Right atrium auricular region (tissue), 2 donors: ENCODE results near the gene FGA. TPM values are rescaled to one million over a fixed set of nuclear protein-coding genes. Genes with fewer than 3 reads are reported as not detected.
A peak's percentile ranks its signal among the peaks of the same experiment; 100 is the strongest.

Source experiments
- DNase-seq: peaks from one replicate; pipeline ENCODE4 v3.0.0-alpha.2; 2019; ENCODE audit warnings: low spot score
- H3K27ac ChIP-seq, 2 donors: fragments of 200-600 bp; sonication (generic); 1 replicate in 1 of 2; 2 replicates in 1 of 2; pipeline ENCODE4 v1.5.1; 2016 to 2019
- H3K27me3 ChIP-seq, 2 donors: fragments of 200-600 bp; sonication (generic); one replicate each; pipeline versions ENCODE4 v1.5.1 to v1.6.0; 2017 to 2019
- H3K36me3 ChIP-seq: fragments of 200-600 bp; sonication (generic); one replicate; pipeline ENCODE4 v1.5.1; 2016
- H3K4me1 ChIP-seq, 2 donors: fragments of 200-600 bp; sonication (generic); one replicate each; pipeline versions ENCODE4 v1.5.1 to v1.6.0; 2017 to 2019
- H3K4me3 ChIP-seq, 2 donors: fragments of 200-600 bp; sonication (generic); 1 replicate in 1 of 2; 2 replicates in 1 of 2; pipeline ENCODE4 v1.5.1; 2017 to 2019; ENCODE audit warnings: mild to moderate bottlenecking in 1 of 2, moderate library complexity in 1 of 2
- H3K9me3 ChIP-seq, 2 donors: fragments of 200-600 bp; sonication (generic); one replicate each; pipeline ENCODE4 v1.5.1; 2019
- CTCF ChIP-seq, 2 donors: fragments of 200-600 bp; sonication (generic); IDR thresholded peaks; one replicate each; pipeline ENCODE4 v1.5.1; 2019; ENCODE audit warnings: antibody characterized with exemption in 2 of 2
- total RNA-seq, 2 donors: library from RNA; depleted of rRNA; stranded (reverse); fragments of >200 nt; gene quantifications; one replicate each; pipeline ENCODE4 v1.1.0, GENCODE V29; 2016

Gene FGA
- total RNA-seq, 2 donors from 2014 or later, result not detected

GRCh38 chr4:154564311-154564710 lies 26.2 kb downstream of the FGA start:
- no peak for TF ChIP-seq CTCF (IDR thresholded peaks at IDR 0.05)
- Histone ChIP-seq H3K4me1 (no peaks in the 10 kb centered on the region), H3K27ac (no peak overlapping the region), H3K27me3 (no peaks in the 10 kb centered on the region), H3K36me3 (no peaks in the 10 kb centered on the region), H3K9me3 (no peaks in the 10 kb centered on the region), H3K4me3 (no peak overlapping the region)
- DNase-seq, result no peak

- DNase-seq, result no peak
- TF ChIP-seq CTCF (IDR thresholded peaks at IDR 0.05), result no peak
- H3K27me3 ChIP-seq, result no peaks in the 10 kb centered on the region
Observed at GRCh38 chr4:154562697-154563254, 27.8 kb downstream of the FGA start, which contains the start of gene FGB. TSS of gene FGB (plus strand) at chr4:154563011. CDS start at chr4:154563019, 8 bp downstream.

GRCh38 chr4:154560824-154561231 lies 29.7 kb downstream of the FGA start:
- no peak for DNase-seq
- Histone ChIP-seq H3K27ac (no peak overlapping the region), H3K4me3 (no peak overlapping the region), H3K9me3 (no peaks in the 10 kb centered on the region), H3K36me3 (no peaks in the 10 kb centered on the region), H3K27me3 (no peaks in the 10 kb centered on the region), H3K4me1 (no peaks in the 10 kb centered on the region)
- TF ChIP-seq CTCF (IDR thresholded peaks at IDR 0.05), result no peak

More at GRCh38 chr4:154562697-154563254, 27.8 kb downstream of the FGA start, which contains the start of gene FGB:
- no peak within 1 kb of the TSS for H3K4me3 ChIP-seq
- H3K4me1 ChIP-seq, result no peaks in the 10 kb centered on the region
- no peak within 1 kb of the TSS for H3K27ac ChIP-seq
- H3K36me3 ChIP-seq, result no peaks in the 10 kb centered on the region
- H3K9me3 ChIP-seq, result no peaks in the 10 kb centered on the region

GRCh38 chr4:154560419-154560801 lies 30.1 kb downstream of the FGA start:
- H3K36me3 ChIP-seq, result no peaks in the 10 kb centered on the region
- no peak overlapping the region for H3K4me3 ChIP-seq
- H3K27me3 ChIP-seq, result no peaks in the 10 kb centered on the region
- H3K9me3 ChIP-seq, result no peaks in the 10 kb centered on the region
- DNase-seq, result no peak
- TF ChIP-seq CTCF (IDR thresholded peaks at IDR 0.05), result no peak
- H3K4me1 ChIP-seq, result no peaks in the 10 kb centered on the region
- H3K27ac ChIP-seq, result no peak overlapping the region

- H3K4me1 ChIP-seq, result no peaks in the 10 kb centered on the region
- no peaks in the 10 kb centered on the region for H3K36me3 ChIP-seq
- TF ChIP-seq CTCF (IDR thresholded peaks at IDR 0.05), result peak in 1 of 2 donors; percentile 48
- no peak overlapping the region for H3K4me3 ChIP-seq
- no peaks in the 10 kb centered on the region for H3K27me3 ChIP-seq
- no peak overlapping the region for H3K27ac ChIP-seq
- DNase-seq, result no peak
- H3K9me3 ChIP-seq, result no peaks in the 10 kb centered on the region
Observed at GRCh38 chr4:154559494-154560418, 30.8 kb downstream of the FGA start.
